ENCODE data around the gene AGBL4. TPM values are rescaled to one million over a fixed set of nuclear protein-coding genes. Genes with fewer than 3 reads are reported as not detected.

The AGBL4 gene
- total RNA-seq, 1 donor from 2014 or later = 3.1 TPM

- Mint-ChIP-seq H3K9me3 (ENCODE audit: low read depth) (no peaks in the 10 kb centered on the region), H3K4me1 (ENCODE audit: low read depth) (peaks cover 9% of the 10 kb centered on the region), H3K36me3 (ENCODE audit: insufficient read depth) (no peaks in the 10 kb centered on the region), H3K27me3 (peaks cover 21% of the 10 kb centered on the region), H3K4me3 (ENCODE audit: low read depth) (no peak overlapping the region), H3K27ac (no peak overlapping the region)
- no peak for DNase-seq (ENCODE audit: low spot score, unreplicated experiment)
- TF ChIP-seq, protein P1, sequence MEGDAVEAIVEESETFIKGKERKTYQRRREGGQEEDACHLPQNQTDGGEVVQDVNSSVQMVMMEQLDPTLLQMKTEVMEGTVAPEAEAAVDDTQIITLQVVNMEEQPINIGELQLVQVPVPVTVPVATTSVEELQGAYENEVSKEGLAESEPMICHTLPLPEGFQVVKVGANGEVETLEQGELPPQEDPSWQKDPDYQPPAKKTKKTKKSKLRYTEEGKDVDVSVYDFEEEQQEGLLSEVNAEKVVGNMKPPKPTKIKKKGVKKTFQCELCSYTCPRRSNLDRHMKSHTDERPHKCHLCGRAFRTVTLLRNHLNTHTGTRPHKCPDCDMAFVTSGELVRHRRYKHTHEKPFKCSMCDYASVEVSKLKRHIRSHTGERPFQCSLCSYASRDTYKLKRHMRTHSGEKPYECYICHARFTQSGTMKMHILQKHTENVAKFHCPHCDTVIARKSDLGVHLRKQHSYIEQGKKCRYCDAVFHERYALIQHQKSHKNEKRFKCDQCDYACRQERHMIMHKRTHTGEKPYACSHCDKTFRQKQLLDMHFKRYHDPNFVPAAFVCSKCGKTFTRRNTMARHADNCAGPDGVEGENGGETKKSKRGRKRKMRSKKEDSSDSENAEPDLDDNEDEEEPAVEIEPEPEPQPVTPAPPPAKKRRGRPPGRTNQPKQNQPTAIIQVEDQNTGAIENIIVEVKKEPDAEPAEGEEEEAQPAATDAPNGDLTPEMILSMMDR (IDR thresholded peaks at IDR 0.05; ENCODE audit: unreplicated experiment) = no peak
These were observed 1344.8 kb downstream of the AGBL4 start for GRCh38 chr1:48678710-48679505.

DNA sequence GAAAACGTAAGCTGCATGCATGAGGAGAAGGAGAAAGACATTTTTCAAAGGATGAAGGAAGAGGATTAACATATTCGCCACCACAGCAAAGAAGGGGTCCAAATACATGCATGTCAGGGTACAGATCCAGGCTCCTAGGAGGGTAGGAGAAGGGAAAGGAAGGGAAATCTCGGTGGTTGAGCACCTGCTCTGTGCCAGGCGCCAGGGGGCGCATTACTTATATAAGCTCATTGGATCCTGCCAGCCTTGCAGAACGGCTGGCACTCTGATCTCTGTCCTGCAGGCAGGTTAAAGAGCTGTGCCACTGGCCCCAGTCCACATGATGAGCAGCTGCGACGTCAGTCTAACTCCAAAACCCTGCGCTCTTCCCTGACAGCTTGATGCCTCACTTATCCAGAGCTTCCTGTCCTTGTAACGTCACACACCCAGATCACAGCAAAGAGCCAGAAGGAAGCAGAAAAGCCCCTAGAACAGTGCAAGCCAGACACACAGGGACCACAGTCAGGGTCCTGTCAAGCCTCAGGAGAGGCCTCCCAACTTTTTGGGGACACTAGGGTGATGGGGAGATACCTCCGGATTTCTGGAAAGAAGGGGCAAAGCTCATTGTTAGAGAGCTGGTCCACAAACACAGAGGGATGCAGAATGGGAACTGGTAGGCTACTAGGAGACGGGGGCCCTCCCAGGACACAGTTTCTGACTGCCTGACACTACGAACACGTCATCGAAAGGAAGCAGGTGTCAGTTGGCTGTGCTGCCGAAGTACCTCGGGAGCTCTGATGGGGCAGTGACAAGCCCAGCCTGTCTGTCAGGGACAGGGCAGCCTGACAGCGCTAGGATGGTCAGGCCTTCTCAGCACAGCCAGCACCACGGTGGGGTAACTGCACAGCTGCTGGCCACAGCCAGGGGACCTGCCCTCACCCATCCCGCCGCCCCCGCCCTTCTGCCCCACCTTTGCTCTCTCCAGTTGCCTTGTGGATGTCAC, 1346.2 kb downstream of the AGBL4 start:
- Mint-ChIP-seq H3K4me3 (ENCODE audit: low read depth) (no peak overlapping the region), H3K4me1 (ENCODE audit: low read depth) (peaks cover 17% of the 10 kb centered on the region), H3K9me3 (ENCODE audit: low read depth) (no peaks in the 10 kb centered on the region), H3K36me3 (ENCODE audit: insufficient read depth) (no peaks in the 10 kb centered on the region), H3K27ac (peak overlapping the region; percentile 69), H3K27me3 (peaks cover 25% of the 10 kb centered on the region)
- DNase-seq (ENCODE audit: low spot score, unreplicated experiment) = peak; percentile 40
- TF ChIP-seq, protein P1 (IDR thresholded peaks at IDR 0.05; ENCODE audit: unreplicated experiment) = peak; percentile 83

DNA sequence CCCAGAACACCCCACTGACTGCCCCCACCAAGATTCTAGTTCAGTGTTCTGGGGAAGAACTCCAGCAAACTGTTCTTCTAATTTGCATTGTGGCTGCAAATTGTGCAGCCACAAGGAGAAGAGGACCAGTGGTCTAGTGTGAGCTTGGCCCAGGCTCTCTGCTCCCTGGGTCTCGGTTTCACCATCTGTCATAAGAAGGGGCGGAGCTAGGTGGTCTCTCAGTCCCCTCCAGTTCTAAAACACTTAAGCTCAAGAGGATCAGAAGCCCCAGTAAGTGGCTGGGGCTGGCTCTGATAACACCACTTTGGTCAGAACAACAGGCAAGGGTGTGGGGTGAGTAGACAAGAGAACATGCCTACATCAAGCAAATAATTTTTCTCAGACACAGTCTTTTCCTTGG, 1346.9 kb downstream of the AGBL4 start:
- no peak for DNase-seq (ENCODE audit: low spot score, unreplicated experiment)
- TF ChIP-seq, protein P1 (IDR thresholded peaks at IDR 0.05; ENCODE audit: unreplicated experiment) = no peak
- Mint-ChIP-seq H3K27me3 (peaks cover 25% of the 10 kb centered on the region), H3K9me3 (ENCODE audit: low read depth) (no peaks in the 10 kb centered on the region), H3K27ac (no peak overlapping the region), H3K4me1 (ENCODE audit: low read depth) (peaks cover 19% of the 10 kb centered on the region), H3K4me3 (ENCODE audit: low read depth) (no peak overlapping the region), H3K36me3 (ENCODE audit: insufficient read depth) (no peaks in the 10 kb centered on the region)

DNA sequence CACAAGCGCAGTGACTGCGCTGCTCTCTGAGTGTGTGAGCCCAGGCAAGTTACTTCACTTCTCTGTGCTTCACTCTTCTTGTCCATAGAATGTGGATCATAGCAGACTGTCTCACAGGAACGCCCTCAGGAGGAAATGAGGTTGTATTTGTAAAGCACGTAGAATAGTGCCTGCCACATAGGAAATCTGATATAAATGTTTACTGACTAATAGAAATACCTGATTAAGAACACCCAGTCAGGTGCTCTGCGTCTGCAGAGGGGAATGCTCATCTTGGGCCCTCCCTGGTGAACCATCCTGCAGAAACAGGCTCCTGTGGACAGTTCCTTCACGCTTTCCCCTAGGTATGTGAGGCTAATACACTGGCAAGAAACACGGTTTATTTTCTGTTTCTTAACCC, 1347.4 kb downstream of the AGBL4 start:
- TF ChIP-seq, protein P1 (IDR thresholded peaks at IDR 0.05; ENCODE audit: unreplicated experiment) = no peak
- peaks cover 19% of the 10 kb centered on the region for H3K4me1 Mint-ChIP-seq (ENCODE audit: low read depth)
- peaks cover 25% of the 10 kb centered on the region for H3K27me3 Mint-ChIP-seq
- no peak overlapping the region for H3K4me3 Mint-ChIP-seq (ENCODE audit: low read depth)
- no peak overlapping the region for H3K27ac Mint-ChIP-seq
- no peak for DNase-seq (ENCODE audit: low spot score, unreplicated experiment)
- H3K36me3 Mint-ChIP-seq (ENCODE audit: insufficient read depth) = no peaks in the 10 kb centered on the region
- H3K9me3 Mint-ChIP-seq (ENCODE audit: low read depth) = no peaks in the 10 kb centered on the region

DNA sequence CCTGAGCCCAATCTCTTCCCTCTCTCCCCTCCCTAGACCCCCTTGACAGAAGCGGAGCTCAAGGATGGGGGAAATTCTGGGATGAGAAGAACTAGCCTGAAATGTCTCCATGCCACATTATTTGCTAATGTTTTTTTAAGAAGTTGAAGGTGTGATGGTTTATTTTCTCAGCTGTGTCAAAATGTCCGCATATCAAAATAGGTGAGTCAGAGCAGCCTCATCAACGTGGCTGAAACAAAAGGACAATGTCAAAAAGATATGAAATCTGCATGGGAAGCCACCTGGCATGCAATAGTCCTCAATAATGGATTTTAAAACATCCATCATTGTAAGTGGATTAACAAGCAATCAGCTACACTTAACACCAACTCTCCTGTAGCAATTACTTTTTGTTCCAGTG, 1348.5 kb downstream of the AGBL4 start:
- Mint-ChIP-seq H3K4me1 (ENCODE audit: low read depth) (peaks cover 19% of the 10 kb centered on the region), H3K4me3 (ENCODE audit: low read depth) (no peak overlapping the region), H3K36me3 (ENCODE audit: insufficient read depth) (no peaks in the 10 kb centered on the region), H3K9me3 (ENCODE audit: low read depth) (no peaks in the 10 kb centered on the region), H3K27ac (no peak overlapping the region), H3K27me3 (peaks cover 22% of the 10 kb centered on the region)
- TF ChIP-seq, protein P1 (IDR thresholded peaks at IDR 0.05; ENCODE audit: unreplicated experiment) = no peak
- DNase-seq (ENCODE audit: low spot score, unreplicated experiment) = no peak
